Esophagus mucosa (tissue), 1 donor: ENCODE measurements around the gene ANO6. TPM values are rescaled to one million over a fixed set of nuclear protein-coding genes. Genes with fewer than 3 reads are reported as not detected.

ENCODE experiments used
- ATAC-seq: fragments of 200-7000 bp; cut with Tn5 transposase; one replicate; pipeline ENCODE4 v1.9.1; 2020
- total RNA-seq: library from RNA; stranded (reverse); gene quantifications from one replicate; pipeline ENCODE4 v1.2.4, GENCODE V29; 2023
- donor health status: DM: yes; HTN: yes; CAD: no.

ANO6 gene
- total RNA-seq, 1 donor from 2014 or later: 13.2 TPM

DNA sequence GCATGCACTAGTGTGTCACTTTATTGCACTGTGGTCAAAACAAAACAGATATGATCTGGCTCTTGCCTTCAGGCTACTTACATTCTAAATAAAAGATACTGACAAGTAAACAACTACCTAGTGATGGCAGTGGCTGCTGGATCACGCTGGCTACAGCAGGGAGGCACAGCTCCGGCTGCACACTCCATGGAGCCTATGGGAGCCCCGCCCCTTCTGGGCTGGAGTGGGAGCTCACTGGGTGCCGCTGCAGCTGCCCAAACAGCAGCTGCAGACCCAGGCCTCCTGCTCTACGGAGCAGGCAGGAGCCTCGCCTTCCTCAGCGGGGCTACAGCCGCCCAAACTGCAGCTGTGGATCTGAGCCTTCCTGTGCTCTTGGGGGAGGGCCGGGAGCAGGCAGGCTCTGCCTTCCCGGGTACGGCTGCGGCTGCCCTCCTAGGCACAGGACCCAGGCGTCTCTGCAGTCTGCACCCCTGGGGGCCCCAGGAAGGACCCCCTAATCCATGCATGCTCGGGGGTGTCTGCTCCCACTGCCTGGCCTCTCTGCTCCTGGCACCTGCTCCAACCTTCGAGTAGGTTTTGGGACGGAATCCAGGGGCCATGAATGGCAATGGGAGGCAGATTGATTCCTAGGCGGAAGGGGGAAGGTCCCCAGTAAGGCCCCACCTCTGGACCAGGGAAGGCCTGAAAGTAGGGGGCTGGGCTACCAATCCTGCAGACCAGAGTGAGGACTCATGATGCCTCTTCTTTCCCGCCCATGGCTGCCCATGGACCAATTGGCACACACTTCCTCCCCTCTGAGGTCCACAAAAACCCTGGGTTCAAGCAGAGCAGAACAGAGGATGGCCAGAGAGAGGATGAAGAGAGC lies 253.1 kb downstream of the ANO6 start:
- no peak for ATAC-seq

DNA sequence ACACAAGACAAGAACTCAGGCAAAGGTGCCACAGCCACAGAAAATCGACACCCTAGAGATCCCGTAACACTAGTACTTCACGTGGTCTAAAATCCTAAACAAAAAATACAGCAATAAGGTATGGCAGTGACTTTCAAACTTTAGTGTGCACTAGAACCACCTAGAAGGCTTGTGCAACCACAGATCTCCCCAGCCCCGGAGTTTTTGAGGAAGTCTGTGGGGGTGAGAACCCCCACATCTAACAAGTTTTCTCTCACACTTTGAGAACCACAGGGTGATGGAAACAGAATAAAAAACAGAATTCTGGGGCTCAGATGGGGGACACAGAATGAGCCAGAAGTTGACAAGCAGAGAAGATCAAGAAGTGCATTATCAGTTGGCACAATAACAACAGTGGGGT lies 254.0 kb downstream of the ANO6 start:
- ATAC-seq: no peak

DNA sequence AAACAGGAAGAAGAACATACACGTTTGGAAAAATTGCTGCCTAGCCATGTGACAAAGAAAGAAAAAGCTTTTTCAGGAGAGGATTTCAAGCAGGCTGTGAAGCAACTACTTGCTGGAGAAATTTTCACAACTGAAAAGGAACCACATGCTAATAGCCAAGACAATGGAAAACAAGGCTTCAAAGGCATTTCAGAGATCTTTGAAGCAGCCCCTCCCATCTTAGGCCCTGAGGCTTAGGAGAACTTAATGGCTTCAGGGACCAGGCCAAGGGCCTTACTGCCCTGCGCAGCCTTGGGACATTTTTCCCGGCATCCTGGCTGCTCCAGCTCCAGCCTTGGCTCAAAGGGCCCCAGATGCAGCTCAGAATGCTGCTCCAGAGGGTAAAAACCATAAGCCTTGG lies 257.7 kb downstream of the ANO6 start:
- ATAC-seq: no peak

DNA sequence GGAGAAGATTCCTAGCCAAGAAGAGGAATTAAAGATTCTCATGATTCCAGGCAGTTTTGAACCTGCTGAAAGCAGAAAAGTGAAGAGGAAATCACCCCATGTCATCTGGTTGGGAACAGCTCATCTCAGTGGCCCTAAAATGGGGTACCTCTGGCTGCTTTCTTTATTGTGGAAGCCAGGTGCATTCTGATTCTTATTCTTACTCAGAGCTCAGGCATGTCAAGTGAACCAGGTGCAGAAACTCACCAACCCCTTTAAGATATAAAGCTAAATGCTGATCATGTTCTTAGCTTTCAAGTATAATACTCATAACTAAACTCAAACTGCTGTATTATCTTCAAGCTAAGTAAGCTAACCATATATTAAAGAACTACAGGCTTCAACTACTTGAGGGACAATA lies 259.7 kb downstream of the ANO6 start:
- no peak for ATAC-seq

DNA sequence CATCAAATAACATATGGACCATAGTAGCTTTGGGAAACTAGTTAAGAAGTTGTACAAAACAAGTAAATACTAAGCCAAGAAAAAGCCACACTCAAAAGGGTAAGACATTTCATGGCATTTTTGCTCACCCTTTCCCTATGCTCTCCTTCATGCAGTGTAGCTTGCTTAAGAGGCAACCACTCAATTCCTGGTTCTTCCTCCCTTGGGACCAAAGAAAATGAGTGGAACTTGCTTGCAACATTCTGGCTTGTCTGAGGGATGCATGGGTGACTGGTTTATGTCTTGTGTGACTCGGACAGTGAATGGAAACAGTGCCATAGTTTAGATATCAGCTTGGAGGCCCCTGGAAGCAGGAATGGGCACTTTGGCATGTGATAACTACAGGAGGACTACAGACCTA lies 261.6 kb downstream of the ANO6 start:
- no peak for ATAC-seq

GRCh38 chr12:45478931-45479330 lies 263.0 kb downstream of the ANO6 start:
- no peak for ATAC-seq

GRCh38 chr12:45481746-45482145 lies 265.9 kb downstream of the ANO6 start:
- ATAC-seq: no peak

DNA sequence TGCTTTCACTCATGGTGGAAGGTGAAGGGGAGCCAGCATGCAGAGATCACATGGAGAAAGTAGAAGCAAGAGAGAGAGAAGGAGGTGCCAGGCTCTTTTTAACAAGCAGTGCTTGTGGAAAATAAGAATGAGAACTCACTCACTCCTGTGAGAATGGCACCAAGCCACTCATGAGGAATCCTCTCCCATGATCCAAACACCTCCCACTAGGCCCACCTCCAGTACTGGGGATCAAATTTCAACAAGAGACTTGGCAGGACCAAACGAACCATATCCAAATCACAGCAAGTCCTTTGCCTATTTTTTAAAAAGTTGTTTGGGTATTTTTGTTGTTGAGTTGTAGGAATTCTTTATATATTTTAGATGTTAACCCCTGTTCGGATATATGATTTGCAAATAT lies 267.7 kb downstream of the ANO6 start:
- ATAC-seq: no peak

Other genes with a start within 250 kb of the ANO6 start
- not detected for gene DBX2, start 165.0 kb upstream of the ANO6 start, total RNA-seq